Tibial nerve (tissue), 4 donors: ENCODE results near the gene ZFR. TPM values are rescaled to one million over a fixed set of nuclear protein-coding genes. Genes with fewer than 3 reads are reported as not detected.

ENCODE experiments used
- DNase-seq, 2 donors: peaks; one replicate each; pipeline ENCODE4 v3.0.0-alpha.2; 2019; ENCODE audit warnings: low spot score in 2 of 2
- H3K27ac ChIP-seq, 4 donors: fragments of 200-600 bp; sonication (generic) in 3 of 4; one replicate each; pipeline ENCODE4 v1.5.1; 2017 to 2019; ENCODE audit warnings: mild to moderate bottlenecking in 1 of 4
- H3K27me3 ChIP-seq, 2 donors: fragments of 200-600 bp; sonication (generic) in 1 of 2; one replicate each; pipeline versions ENCODE4 v1.5.1 to v1.6.0; 2017 to 2019
- H3K36me3 ChIP-seq, 3 donors: fragments of 200-600 bp; sonication (generic); one replicate each; pipeline ENCODE4 v1.5.1; 2018 to 2019
- H3K4me1 ChIP-seq, 4 donors: fragments of 200-600 bp; sonication (generic) in 3 of 4; one replicate each; pipeline ENCODE4 v1.5.1; 2017 to 2019
- H3K4me3 ChIP-seq, 4 donors: fragments of 200-600 bp; sonication (generic) in 3 of 4; one replicate each; pipeline ENCODE4 v1.5.1; 2017 to 2019; ENCODE audit warnings: mild to moderate bottlenecking in 1 of 4, moderate library complexity in 1 of 4
- H3K9me3 ChIP-seq, 4 donors: fragments of 200-600 bp; sonication (generic) in 3 of 4; one replicate each; pipeline ENCODE4 v1.5.1; 2017 to 2019
- EP300 ChIP-seq, 2 donors: sonication (generic); formaldehyde crosslinking; IDR thresholded peaks; one replicate each; pipeline ENCODE4 v1.6.1; 2017; ENCODE audit warnings: antibody characterized with exemption in 2 of 2, mild to moderate bottlenecking in 1 of 2
- POLR2A ChIP-seq, 2 donors: fragments of 450-650 bp; IDR thresholded peaks; one replicate each; pipeline ENCODE4 v1.6.1; 2017; ENCODE audit warnings: antibody characterized with exemption in 2 of 2, mild to moderate bottlenecking in 2 of 2, moderate library complexity in 2 of 2
- WGBS, 2 donors: methylation state at CpG; one replicate each; pipeline ENCODE4 v1.1.5; 2018; 5-methylcytosine and 5-hydroxymethylcytosine counted together
- total RNA-seq, 4 donors: library from RNA; depleted of rRNA; stranded (reverse); fragments of >200 nt; gene quantifications; one replicate each; pipeline ENCODE4 v1.1.0, GENCODE V29; 2016
- TF ChIP-seq, protein P1 (sequence below), 5 experiments: fragments of 200-600 bp in 3 of 5; fragments of 450-650 bp in 2 of 5; sonication (generic) in 3 of 5; IDR thresholded peaks; one replicate each; pipeline ENCODE4 v1.5.1; 2016 to 2019; ENCODE audit warnings: antibody characterized with exemption in 5 of 5, mild to moderate bottlenecking in 3 of 5, moderate library complexity in 2 of 5

The ZFR gene
- total RNA-seq, 4 donors from 2014 or later = 63.9 to 83.5 (median 73.8) TPM

- WGBS, 2 donors = 80 to 89% methylated on average over 3 of the region's 3 CpGs
- no peak for TF ChIP-seq POLR2A (IDR thresholded peaks at IDR 0.05)
- no peak for TF ChIP-seq EP300 (IDR thresholded peaks at IDR 0.05)
- TF ChIP-seq, protein P1, sequence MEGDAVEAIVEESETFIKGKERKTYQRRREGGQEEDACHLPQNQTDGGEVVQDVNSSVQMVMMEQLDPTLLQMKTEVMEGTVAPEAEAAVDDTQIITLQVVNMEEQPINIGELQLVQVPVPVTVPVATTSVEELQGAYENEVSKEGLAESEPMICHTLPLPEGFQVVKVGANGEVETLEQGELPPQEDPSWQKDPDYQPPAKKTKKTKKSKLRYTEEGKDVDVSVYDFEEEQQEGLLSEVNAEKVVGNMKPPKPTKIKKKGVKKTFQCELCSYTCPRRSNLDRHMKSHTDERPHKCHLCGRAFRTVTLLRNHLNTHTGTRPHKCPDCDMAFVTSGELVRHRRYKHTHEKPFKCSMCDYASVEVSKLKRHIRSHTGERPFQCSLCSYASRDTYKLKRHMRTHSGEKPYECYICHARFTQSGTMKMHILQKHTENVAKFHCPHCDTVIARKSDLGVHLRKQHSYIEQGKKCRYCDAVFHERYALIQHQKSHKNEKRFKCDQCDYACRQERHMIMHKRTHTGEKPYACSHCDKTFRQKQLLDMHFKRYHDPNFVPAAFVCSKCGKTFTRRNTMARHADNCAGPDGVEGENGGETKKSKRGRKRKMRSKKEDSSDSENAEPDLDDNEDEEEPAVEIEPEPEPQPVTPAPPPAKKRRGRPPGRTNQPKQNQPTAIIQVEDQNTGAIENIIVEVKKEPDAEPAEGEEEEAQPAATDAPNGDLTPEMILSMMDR (IDR thresholded peaks at IDR 0.05) = no peak
- H3K9me3 ChIP-seq = no peaks in the 10 kb centered on the region
- H3K27me3 ChIP-seq = no peaks in the 10 kb centered on the region
- peaks cover 0 to 10% (median 0%) of the 10 kb centered on the region in 4 donors for H3K4me1 ChIP-seq
- DNase-seq = no peak
- H3K4me3 ChIP-seq = no peak overlapping the region
- H3K27ac ChIP-seq = no peak overlapping the region
- H3K36me3 ChIP-seq = no peaks in the 10 kb centered on the region
Measured at GRCh38 chr5:32487008-32487407, 42.5 kb upstream of the ZFR start.

GRCh38 chr5:32482193-32482592 is 37.7 kb upstream of the ZFR start:
- H3K36me3 ChIP-seq = no peaks in the 10 kb centered on the region
- H3K4me3 ChIP-seq = no peak overlapping the region
- DNase-seq = no peak
- TF ChIP-seq EP300 (IDR thresholded peaks at IDR 0.05) = no peak
- TF ChIP-seq POLR2A (IDR thresholded peaks at IDR 0.05) = no peak
- TF ChIP-seq, protein P1 (IDR thresholded peaks at IDR 0.05) = no peak
- 84 to 86% methylated on average over 2 of the region's 2 CpGs for WGBS, 2 donors
- no peaks in the 10 kb centered on the region for H3K27me3 ChIP-seq
- H3K9me3 ChIP-seq = no peaks in the 10 kb centered on the region
- no peaks in the 10 kb centered on the region for H3K4me1 ChIP-seq
- H3K27ac ChIP-seq = no peak overlapping the region

GRCh38 chr5:32479096-32479495 is 34.6 kb upstream of the ZFR start:
- Histone ChIP-seq H3K4me3 (no peak overlapping the region), H3K27ac (no peak overlapping the region), H3K27me3 (no peaks in the 10 kb centered on the region), H3K4me1 (no peaks in the 10 kb centered on the region), H3K9me3 (no peaks in the 10 kb centered on the region), H3K36me3 (no peaks in the 10 kb centered on the region)
- TF ChIP-seq, protein P1 (IDR thresholded peaks at IDR 0.05) = no peak
- no peak for TF ChIP-seq POLR2A (IDR thresholded peaks at IDR 0.05)
- TF ChIP-seq EP300 (IDR thresholded peaks at IDR 0.05) = no peak
- no peak for DNase-seq
- WGBS, 2 donors = 59 to 81% methylated on average over 4 of the region's 4 CpGs

GRCh38 chr5:32476891-32477290 is 32.4 kb upstream of the ZFR start:
- Histone ChIP-seq H3K4me3 (no peak overlapping the region), H3K36me3 (no peaks in the 10 kb centered on the region), H3K27me3 (no peaks in the 10 kb centered on the region), H3K9me3 (no peaks in the 10 kb centered on the region), H3K4me1 (no peaks in the 10 kb centered on the region), H3K27ac (no peak overlapping the region)
- 73 to 76% methylated on average over 1 of the region's 1 CpG for WGBS, 2 donors
- TF ChIP-seq EP300 (IDR thresholded peaks at IDR 0.05) (no peak), POLR2A (IDR thresholded peaks at IDR 0.05) (no peak)
- TF ChIP-seq, protein P1 (IDR thresholded peaks at IDR 0.05) = no peak
- DNase-seq = no peak

- Histone ChIP-seq H3K27ac (no peak overlapping the region), H3K4me1 (no peaks in the 10 kb centered on the region), H3K4me3 (no peak overlapping the region), H3K9me3 (no peaks in the 10 kb centered on the region), H3K36me3 (no peaks in the 10 kb centered on the region), H3K27me3 (no peaks in the 10 kb centered on the region)
- DNase-seq = no peak
- no peak for TF ChIP-seq POLR2A (IDR thresholded peaks at IDR 0.05)
- TF ChIP-seq, protein P1 (IDR thresholded peaks at IDR 0.05) = no peak
- TF ChIP-seq EP300 (IDR thresholded peaks at IDR 0.05) = no peak
- WGBS, 2 donors = 51 to 65% methylated on average over 6 of the region's 6 CpGs
Measured at GRCh38 chr5:32475334-32476097, 31.0 kb upstream of the ZFR start.
